Calu3 (cell line): ENCODE data around the gene FREM3. TPM values are rescaled to one million over a fixed set of nuclear protein-coding genes. Genes with fewer than 3 reads are reported as not detected.

ENCODE experiments used
- BruUV-seq: library from RNA; stranded (reverse); fragments of 400-500 nt; replicated peaks from 2 replicates; lab custom pipeline; 2021; lab: Mats Ljungman, UMichigan
- CTCF ChIA-PET: fragments of 300-600 bp; sonication (Branson Sonifier 250); formaldehyde crosslinking; loops from one replicate; lab custom pipeline; 2022; ENCODE audit warnings: antibody characterized with exemption; lab: Charles Lee
- DNase-seq: peaks from one replicate; pipeline ENCODE4 v3.0.0; 2022
- H3K27ac Mint-ChIP-seq: one replicate; pipeline ENCODE4 v1.8.0; 2022; ENCODE audit warnings: mixed read lengths; ENCODE audit not compliant: unreplicated experiment
- H3K27me3 Mint-ChIP-seq: one replicate; pipeline ENCODE4 v1.8.0; 2022; ENCODE audit warnings: mixed read lengths; ENCODE audit not compliant: unreplicated experiment
- H3K36me3 Mint-ChIP-seq: one replicate; pipeline ENCODE4 v1.8.0; 2022; ENCODE audit warnings: mild to moderate bottlenecking, moderate library complexity, mixed read lengths; ENCODE audit not compliant: insufficient read depth, unreplicated experiment
- H3K4me1 Mint-ChIP-seq: one replicate; pipeline ENCODE4 v1.8.0; 2022; ENCODE audit warnings: mild to moderate bottlenecking, low read depth, mixed read lengths; ENCODE audit not compliant: unreplicated experiment
- H3K4me3 Mint-ChIP-seq: one replicate; pipeline ENCODE4 v1.8.0; 2022; ENCODE audit warnings: mild to moderate bottlenecking, low read depth, moderate library complexity, mixed read lengths; ENCODE audit not compliant: unreplicated experiment
- H3K9me3 Mint-ChIP-seq: one replicate; pipeline ENCODE4 v1.8.0; 2022; ENCODE audit warnings: low read depth, mixed read lengths; ENCODE audit not compliant: unreplicated experiment
- CTCF ChIP-seq: fragments of 200-600 bp; IDR thresholded peaks from one replicate; pipeline ENCODE4 v1.8.0; 2022; ENCODE audit warnings: antibody characterized with exemption; ENCODE audit not compliant: unreplicated experiment
- intact Hi-C: fragments of 100-400 bp; cut with micrococcal nuclease; formaldehyde crosslinking; loops from one replicate; pipeline ENCODE4 v1.10.0; 2022; ENCODE audit not compliant: unreplicated experiment
- total RNA-seq: library from RNA; stranded (reverse); gene quantifications from 2 replicates; pipeline ENCODE4 v1.2.3, GENCODE V29; 2022

Gene FREM3
- total RNA-seq, 1 experiment from 2014 or later, result not detected

- peaks cover 41% of the 10 kb centered on the region for H3K27me3 Mint-ChIP-seq
- intact Hi-C loops, result no loop called here
- CTCF ChIA-PET, result no interaction called here
- H3K27ac Mint-ChIP-seq, result no peak overlapping the region
- no peak for DNase-seq
- peak overlapping the region; percentile 61 for H3K4me3 Mint-ChIP-seq
- BruUV-seq, result no TSS peak
- H3K9me3 Mint-ChIP-seq, result no peaks in the 10 kb centered on the region
- H3K36me3 Mint-ChIP-seq, result no peaks in the 10 kb centered on the region
- no peak for TF ChIP-seq CTCF
- no peaks in the 10 kb centered on the region for H3K4me1 Mint-ChIP-seq
Observed at GRCh38 chr4:143701365-143701764, 890 bp upstream of the FREM3 start.

GRCh38 chr4:143700046-143700415 is 444 bp downstream of the FREM3 start:
- BruUV-seq, result no TSS peak
- intact Hi-C loops, result no loop called here
- peak overlapping the region; percentile 61 for H3K4me3 Mint-ChIP-seq
- peaks cover 53% of the 10 kb centered on the region for H3K27me3 Mint-ChIP-seq
- H3K27ac Mint-ChIP-seq, result no peak overlapping the region
- no peaks in the 10 kb centered on the region for H3K4me1 Mint-ChIP-seq
- H3K9me3 Mint-ChIP-seq, result no peaks in the 10 kb centered on the region
- no peaks in the 10 kb centered on the region for H3K36me3 Mint-ChIP-seq
- no peak for DNase-seq
- CTCF ChIA-PET, result no interaction called here
- no peak for TF ChIP-seq CTCF

GRCh38 chr4:143699331-143700045 is 987 bp downstream of the FREM3 start:
- Mint-ChIP-seq H3K9me3 (no peaks in the 10 kb centered on the region), H3K4me3 (no peak overlapping the region), H3K27ac (no peak overlapping the region), H3K27me3 (peaks cover 53% of the 10 kb centered on the region), H3K36me3 (no peaks in the 10 kb centered on the region), H3K4me1 (no peaks in the 10 kb centered on the region)
- CTCF ChIA-PET, result no interaction called here
- DNase-seq, result no peak
- TF ChIP-seq CTCF, result no peak
- intact Hi-C loops, result no loop called here
- BruUV-seq, result no TSS peak

- no peak for DNase-seq
- intact Hi-C loops, result no loop called here
- no peaks in the 10 kb centered on the region for H3K9me3 Mint-ChIP-seq
- H3K4me3 Mint-ChIP-seq, result no peak overlapping the region
- H3K27me3 Mint-ChIP-seq, result peaks cover 27% of the 10 kb centered on the region
- H3K4me1 Mint-ChIP-seq, result no peaks in the 10 kb centered on the region
- CTCF ChIA-PET, result no interaction called here
- H3K36me3 Mint-ChIP-seq, result no peaks in the 10 kb centered on the region
- no peak overlapping the region for H3K27ac Mint-ChIP-seq
- BruUV-seq, result no TSS peak
- no peak for TF ChIP-seq CTCF
Observed at GRCh38 chr4:143693856-143694255, 6.6 kb downstream of the FREM3 start.
